Neural progenitor cell (in vitro differentiated cells): Measurements from ENCODE around the gene COL23A1. TPM values are rescaled to one million over a fixed set of nuclear protein-coding genes. Genes with fewer than 3 reads are reported as not detected.
A peak's percentile ranks its signal among the peaks of the same experiment; 100 is the strongest.

Experiments used
- DNase-seq: peaks from one replicate; pipeline ENCODE4 v3.0.0-alpha.2; 2016; ENCODE audit warnings: low spot score
- H2AFZ ChIP-seq: fragments of 200-600 bp; sonication (generic); replicated peaks from 2 replicates; pipeline ENCODE4 v1.6.1; 2016; ENCODE audit warnings: antibody characterized with exemption
- H3F3A ChIP-seq: fragments of 200-600 bp; sonication (generic); 2 replicates; pipeline ENCODE4 v1.6.1; 2016; ENCODE audit warnings: antibody characterized with exemption, low read depth
- H3K27ac ChIP-seq: fragments of 200-600 bp; sonication (generic); 2 replicates; pipeline ENCODE4 v1.5.1; 2016; ENCODE audit warnings: mild to moderate bottlenecking
- H3K27me3 ChIP-seq: fragments of 200-600 bp; sonication (generic); 2 replicates; pipeline ENCODE4 v1.6.1; 2016; ENCODE audit warnings: mild to moderate bottlenecking, moderate library complexity
- H3K36me3 ChIP-seq: fragments of 200-600 bp; sonication (generic); 2 replicates; pipeline ENCODE4 v1.5.1; 2016
- H3K4me1 ChIP-seq: fragments of 200-600 bp; sonication (generic); 2 replicates; pipeline ENCODE4 v1.6.1; 2016; ENCODE audit warnings: mixed run types
- H3K4me2 ChIP-seq: fragments of 200-600 bp; sonication (generic); 2 replicates; pipeline ENCODE4 v1.6.1; 2016
- H3K4me3 ChIP-seq: fragments of 200-600 bp; sonication (generic); 2 replicates; pipeline ENCODE4 v1.5.1; 2016
- H3K79me2 ChIP-seq: fragments of 200-600 bp; sonication (generic); 2 replicates; pipeline ENCODE4 v1.6.1; 2016; ENCODE audit warnings: low read depth
- H3K9ac ChIP-seq: fragments of 200-600 bp; sonication (generic); 2 replicates; pipeline ENCODE4 v1.6.1; 2016
- H3K9me3 ChIP-seq: fragments of 200-600 bp; sonication (generic); 2 replicates; pipeline ENCODE4 v1.5.1; 2016; ENCODE audit warnings: low read depth
- H4K20me1 ChIP-seq: fragments of 200-600 bp; sonication (generic); 2 replicates; pipeline ENCODE4 v1.6.1; 2016; ENCODE audit warnings: low read depth
- H3K27ac Mint-ChIP-seq: 3 replicates; pipeline ENCODE4 v1.8.0; 2021; ENCODE audit warnings: mixed read lengths
- H3K27me3 Mint-ChIP-seq: 2 replicates; pipeline ENCODE4 v1.8.0; 2022; ENCODE audit warnings: low read depth, mild to moderate bottlenecking, inconsistent platforms, moderate library complexity, mixed read lengths; ENCODE audit not compliant: insufficient read depth
- H3K36me3 Mint-ChIP-seq: 3 replicates; pipeline ENCODE4 v1.8.0; 2021; ENCODE audit warnings: mixed read lengths
- H3K4me1 Mint-ChIP-seq: 3 replicates; pipeline ENCODE4 v1.8.0; 2021; ENCODE audit warnings: mixed read lengths
- H3K4me3 Mint-ChIP-seq: 3 replicates; pipeline ENCODE4 v1.8.0; 2021; ENCODE audit warnings: mild to moderate bottlenecking, moderate library complexity, mixed read lengths
- H3K9me3 Mint-ChIP-seq: 3 replicates; pipeline ENCODE4 v1.8.0; 2020; ENCODE audit warnings: mixed read lengths
- EZH2 ChIP-seq: fragments of 200-600 bp; sonication (generic); IDR thresholded peaks from 2 replicates; pipeline ENCODE4 v1.6.1; 2017; ENCODE audit warnings: antibody characterized with exemption, mild to moderate bottlenecking, moderate library complexity
- EZH2phosphoT487 ChIP-seq: fragments of 200-600 bp; sonication (generic); IDR thresholded peaks from 2 replicates; pipeline ENCODE4 v1.6.1; 2017; ENCODE audit warnings: antibody characterized with exemption
- total RNA-seq: library from RNA; depleted of rRNA; stranded (reverse); fragments of >200 nt; gene quantifications from 2 replicates; pipeline ENCODE4 v1.2.3, GENCODE V29; 2015; ENCODE audit warnings: low replicate concordance
- TF ChIP-seq, protein P1 (sequence below): fragments of 200-600 bp; sonication (generic); IDR thresholded peaks from 2 replicates; pipeline ENCODE4 v1.5.1; 2017; ENCODE audit warnings: antibody characterized with exemption, mild to moderate bottlenecking

Gene COL23A1
- total RNA-seq, 1 donor from 2014 or later: not detected

GRCh38 chr5:178399701-178400095 is 190.5 kb downstream of the COL23A1 start:
- H3K36me3 Mint-ChIP-seq: no peaks in the 10 kb centered on the region

DNA sequence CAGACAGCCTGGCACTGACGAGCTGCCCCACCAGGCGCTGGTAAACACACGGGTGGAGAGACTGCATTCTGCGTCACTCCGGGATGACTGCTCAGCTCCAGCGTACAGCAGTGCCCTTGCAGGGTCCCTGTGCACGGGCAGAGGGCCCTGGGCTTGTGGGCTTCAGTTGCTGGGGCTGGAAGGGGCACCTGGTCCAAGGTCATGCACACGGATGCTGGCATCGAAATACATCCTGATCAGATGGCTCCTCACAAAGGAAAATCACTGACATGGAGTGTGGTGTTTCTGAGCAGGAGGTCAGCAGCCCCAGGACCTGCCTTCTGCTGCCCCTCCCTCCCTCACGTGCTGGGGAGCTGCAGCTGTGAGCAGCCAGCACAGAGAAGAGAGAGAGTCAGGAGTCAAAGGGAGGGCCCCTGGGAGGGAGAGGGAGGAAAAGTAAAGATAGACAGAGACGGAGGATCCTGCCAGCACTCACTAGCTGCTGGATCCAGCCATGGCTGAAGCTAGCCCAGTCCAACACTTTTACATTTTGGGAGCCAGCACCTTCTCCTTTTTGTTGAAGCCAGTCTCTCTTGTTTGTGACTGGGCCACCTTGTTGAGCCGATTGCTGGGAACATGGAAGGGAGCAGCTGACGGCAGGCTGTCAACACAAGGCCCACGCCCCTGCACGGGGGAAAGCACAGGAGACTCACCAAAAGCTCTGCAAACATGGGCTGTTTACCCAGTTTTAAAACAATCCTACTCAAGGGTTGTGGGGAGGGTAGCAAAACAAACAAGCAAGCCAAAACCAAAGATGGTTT is 191.1 kb downstream of the COL23A1 start:
- H3F3A ChIP-seq: no peaks in the 10 kb centered on the region
- no peak overlapping the region for H2AFZ ChIP-seq
- H3K4me2 ChIP-seq: peak overlapping the region; percentile 45
- Mint-ChIP-seq H3K27me3 (peaks cover 7% of the 10 kb centered on the region), H3K36me3 (no peaks in the 10 kb centered on the region), H3K9me3 (no peaks in the 10 kb centered on the region), H3K4me1 (peaks cover 32% of the 10 kb centered on the region), H3K4me3 (no peak overlapping the region), H3K27ac (peak overlapping the region; percentile 87)
- no peak overlapping the region for H3K27ac ChIP-seq
- H3K4me1 ChIP-seq: peaks cover 19% of the 10 kb centered on the region
- no peak overlapping the region for H3K9ac ChIP-seq
- DNase-seq: no peak
- H3K27me3 ChIP-seq: no peaks in the 10 kb centered on the region
- no peak overlapping the region for H3K4me3 ChIP-seq
- H4K20me1 ChIP-seq: no peaks in the 10 kb centered on the region
- no peak for TF ChIP-seq EZH2phosphoT487
- no peak for TF ChIP-seq EZH2
- TF ChIP-seq, protein P1, sequence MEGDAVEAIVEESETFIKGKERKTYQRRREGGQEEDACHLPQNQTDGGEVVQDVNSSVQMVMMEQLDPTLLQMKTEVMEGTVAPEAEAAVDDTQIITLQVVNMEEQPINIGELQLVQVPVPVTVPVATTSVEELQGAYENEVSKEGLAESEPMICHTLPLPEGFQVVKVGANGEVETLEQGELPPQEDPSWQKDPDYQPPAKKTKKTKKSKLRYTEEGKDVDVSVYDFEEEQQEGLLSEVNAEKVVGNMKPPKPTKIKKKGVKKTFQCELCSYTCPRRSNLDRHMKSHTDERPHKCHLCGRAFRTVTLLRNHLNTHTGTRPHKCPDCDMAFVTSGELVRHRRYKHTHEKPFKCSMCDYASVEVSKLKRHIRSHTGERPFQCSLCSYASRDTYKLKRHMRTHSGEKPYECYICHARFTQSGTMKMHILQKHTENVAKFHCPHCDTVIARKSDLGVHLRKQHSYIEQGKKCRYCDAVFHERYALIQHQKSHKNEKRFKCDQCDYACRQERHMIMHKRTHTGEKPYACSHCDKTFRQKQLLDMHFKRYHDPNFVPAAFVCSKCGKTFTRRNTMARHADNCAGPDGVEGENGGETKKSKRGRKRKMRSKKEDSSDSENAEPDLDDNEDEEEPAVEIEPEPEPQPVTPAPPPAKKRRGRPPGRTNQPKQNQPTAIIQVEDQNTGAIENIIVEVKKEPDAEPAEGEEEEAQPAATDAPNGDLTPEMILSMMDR: no peak
- no peaks in the 10 kb centered on the region for H3K36me3 ChIP-seq
- H3K9me3 ChIP-seq: no peaks in the 10 kb centered on the region
- H3K79me2 ChIP-seq: no peaks in the 10 kb centered on the region

More at GRCh38 chr5:178399701-178400095, 190.5 kb downstream of the COL23A1 start:
- no peak overlapping the region for H3K4me2 ChIP-seq
- Mint-ChIP-seq H3K9me3 (no peaks in the 10 kb centered on the region), H3K4me1 (peaks cover 33% of the 10 kb centered on the region), H3K27me3 (peaks cover 7% of the 10 kb centered on the region), H3K27ac (no peak overlapping the region), H3K4me3 (no peak overlapping the region)
- H3K4me3 ChIP-seq: no peak overlapping the region
- H3K27me3 ChIP-seq: no peaks in the 10 kb centered on the region
- no peaks in the 10 kb centered on the region for H3K79me2 ChIP-seq
- no peaks in the 10 kb centered on the region for H4K20me1 ChIP-seq
- H2AFZ ChIP-seq: no peak overlapping the region
- no peak overlapping the region for H3K9ac ChIP-seq
- no peaks in the 10 kb centered on the region for H3K9me3 ChIP-seq
- no peak overlapping the region for H3K27ac ChIP-seq
- no peak for TF ChIP-seq EZH2
- TF ChIP-seq EZH2phosphoT487: no peak
- H3F3A ChIP-seq: no peaks in the 10 kb centered on the region
- no peaks in the 10 kb centered on the region for H3K36me3 ChIP-seq
- peaks cover 19% of the 10 kb centered on the region for H3K4me1 ChIP-seq
- DNase-seq: no peak

DNA sequence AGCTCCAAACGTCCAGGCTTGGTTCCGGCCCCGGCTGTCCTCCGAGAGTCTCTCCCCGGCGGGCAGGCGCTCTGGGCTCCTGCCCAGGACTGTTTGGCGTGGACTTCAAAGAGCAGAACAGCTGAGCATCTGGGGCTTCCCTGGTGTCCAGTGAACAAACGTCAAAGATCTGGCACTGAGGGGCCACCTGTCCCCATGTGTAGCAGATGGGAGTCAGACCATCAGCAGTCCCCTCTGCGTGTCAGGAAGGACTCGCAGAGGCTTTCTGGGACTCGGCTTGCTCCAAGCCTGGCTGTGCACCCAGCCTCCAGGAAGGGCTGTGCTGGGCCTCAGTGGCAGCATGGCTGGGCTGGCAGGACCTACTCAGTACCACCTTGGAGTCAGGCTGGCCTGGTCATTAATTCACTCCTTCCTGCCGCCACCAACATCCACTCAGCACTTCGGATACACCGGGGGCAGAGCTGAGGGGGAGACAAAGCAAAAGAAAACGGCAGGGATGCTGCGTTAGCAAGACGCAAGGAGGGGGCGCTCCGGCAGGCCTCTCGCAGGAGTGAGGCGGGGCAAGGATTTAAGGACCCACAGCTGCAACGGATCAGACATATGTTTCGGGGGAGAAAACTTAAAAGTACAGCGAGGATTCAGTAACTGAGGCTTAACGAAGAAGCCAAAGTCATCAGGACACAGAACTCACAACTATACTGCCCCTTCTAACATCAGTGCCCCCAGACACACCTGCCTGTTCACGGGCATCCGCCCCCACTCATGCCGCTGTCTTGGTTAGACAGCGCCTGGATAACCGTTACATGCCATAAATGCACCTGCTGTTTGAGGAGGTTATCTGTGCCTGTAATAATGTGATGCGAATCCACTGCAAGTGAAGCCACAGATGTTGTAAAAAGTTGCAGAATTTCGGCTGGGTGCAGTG is 193.1 kb downstream of the COL23A1 start:
- no peak overlapping the region for H3K9ac ChIP-seq
- H3K27ac ChIP-seq: no peak overlapping the region
- peaks cover 7% of the 10 kb centered on the region for H3K27me3 Mint-ChIP-seq
- H2AFZ ChIP-seq: peak overlapping the region; percentile 90
- H3K36me3 ChIP-seq: no peaks in the 10 kb centered on the region
- H3K79me2 ChIP-seq: no peaks in the 10 kb centered on the region
- peak; percentile 69 for DNase-seq
- no peak overlapping the region for H3K4me3 ChIP-seq
- TF ChIP-seq, protein P1: peak; percentile 25
- TF ChIP-seq EZH2phosphoT487 (no peak), EZH2 (no peak)
- no peaks in the 10 kb centered on the region for H3K9me3 ChIP-seq
- peak overlapping the region; percentile 88 for H3K27ac Mint-ChIP-seq
- H3K9me3 Mint-ChIP-seq: no peaks in the 10 kb centered on the region
- no peaks in the 10 kb centered on the region for H4K20me1 ChIP-seq
- no peaks in the 10 kb centered on the region for H3F3A ChIP-seq
- H3K4me2 ChIP-seq: peak overlapping the region; percentile 35
- no peak overlapping the region for H3K4me3 Mint-ChIP-seq
- peaks cover 19% of the 10 kb centered on the region for H3K4me1 ChIP-seq
- no peaks in the 10 kb centered on the region for H3K36me3 Mint-ChIP-seq
- peaks cover 38% of the 10 kb centered on the region for H3K4me1 Mint-ChIP-seq
- H3K27me3 ChIP-seq: no peaks in the 10 kb centered on the region
